ENCODE data around the gene PATJ. TPM values are rescaled to one million over a fixed set of nuclear protein-coding genes. Genes with fewer than 3 reads are reported as not detected.
"Not testable (repeated sequence)": the region's sequence is repeated elsewhere in the genome, so short reads cannot be mapped to it uniquely, and the experiment has no call there.

The PATJ gene
- total RNA-seq, 1 experiment from 2014 or later, result 48.8 TPM

GRCh38 chr1:61844006-61844405 is 101.7 kb downstream of the PATJ start:
- no peak overlapping the region for H2AFZ ChIP-seq (ENCODE audit: low read depth, low read length, poor library complexity, severe bottlenecking)
- RAD21 ChIA-PET (ENCODE audit: low non-redundant PET in 1 of 2, low total read pairs in 2 of 2, uncharacterized antibody in 2 of 2, unreplicated experiment in 2 of 2), result no interaction called here
- TF ChIP-seq EZH2 (IDR thresholded peaks at IDR 0.05) (no peak), EZH2phosphoT487 (IDR thresholded peaks at IDR 0.05; ENCODE audit: borderline replicate concordance) (no peak), EGR1 (IDR thresholded peaks at IDR 0.05; ENCODE audit: low read depth) (no peak), ATF3 (IDR thresholded peaks at IDR 0.05) (no peak)
- H3K9me3 ChIP-seq (ENCODE audit: control insufficient read depth in 1 of 2, insufficient read depth in 1 of 2, low read depth in 1 of 2, low read length in 2 of 2), result no peaks in the 10 kb centered on the region
- intact Hi-C loops (cut with micrococcal nuclease), result loop anchor here (10.0 kb wide), 2 partner anchors 149 to 1689 kb away; no protein-coding TSS in a partner anchor
- no peaks in the 10 kb centered on the region for H3K9me2 ChIP-seq (ENCODE audit: insufficient read depth)
- H3K27ac ChIP-seq (ENCODE audit: low read depth, low read length), result no peak overlapping the region
- POLR2A ChIA-PET, result no interaction called here
- no peak overlapping the region for H3K4me2 ChIP-seq (ENCODE audit: low read length)
- DNase-seq (ENCODE audit: low read depth, low spot score), result no peak
- no peaks in the 10 kb centered on the region for H3K27me3 ChIP-seq (ENCODE audit: insufficient read depth, low read length)
- H4K20me1 ChIP-seq (ENCODE audit: insufficient read depth), result no peaks in the 10 kb centered on the region
- no peak for ATAC-seq
- no peaks in the 10 kb centered on the region for H3K79me2 ChIP-seq (ENCODE audit: insufficient read depth, low read length)
- H3K4me1 ChIP-seq (ENCODE audit: control insufficient read depth in 1 of 2, insufficient read depth in 2 of 2, low read length in 2 of 2), result peaks cover 17% of the 10 kb centered on the region in 2 experiments
- no peak overlapping the region for H3K4me3 ChIP-seq (replicated peaks in 1 of 2; ENCODE audit: low read depth in 1 of 2, low read length in 2 of 2)
- BruUV-seq (replicated peaks), result no TSS peak
- CTCF ChIA-PET, result no interaction called here
- H3K36me3 ChIP-seq (ENCODE audit: control insufficient read depth in 1 of 2, insufficient read depth in 2 of 2, low read length in 2 of 2), result 0 out of 4 replicates have a peak, but pooled peaks cover 0 to 1% of the 10 kb centered on the region in 2 experiments
- H3K9ac ChIP-seq (ENCODE audit: low read length), result no peak overlapping the region

- H2AFZ ChIP-seq (ENCODE audit: low read depth, low read length, poor library complexity, severe bottlenecking); ATAC-seq; H3K79me2 ChIP-seq (ENCODE audit: insufficient read depth, low read length); H4K20me1 ChIP-seq (ENCODE audit: insufficient read depth); H3K9me3 ChIP-seq (ENCODE audit: control insufficient read depth in 1 of 2, insufficient read depth in 1 of 2, low read depth in 1 of 2, low read length in 2 of 2); H3K36me3 ChIP-seq (ENCODE audit: control insufficient read depth in 1 of 2, insufficient read depth in 2 of 2, low read length in 2 of 2); CTCF ChIA-PET; H3K9ac ChIP-seq (ENCODE audit: low read length); H3K27me3 ChIP-seq (ENCODE audit: insufficient read depth, low read length); DNase-seq (ENCODE audit: low read depth, low spot score); RAD21 ChIA-PET (ENCODE audit: low non-redundant PET in 1 of 2, low total read pairs in 2 of 2, uncharacterized antibody in 2 of 2, unreplicated experiment in 2 of 2); H3K4me3 ChIP-seq (replicated peaks in 1 of 2; ENCODE audit: low read depth in 1 of 2, low read length in 2 of 2); H3K27ac ChIP-seq (ENCODE audit: low read depth, low read length); POLR2A ChIA-PET; H3K9me2 ChIP-seq (ENCODE audit: insufficient read depth); BruUV-seq (replicated peaks); H3K4me2 ChIP-seq (ENCODE audit: low read length): not testable (repeated sequence)
- H3K4me1 ChIP-seq (ENCODE audit: control insufficient read depth in 1 of 2, insufficient read depth in 2 of 2, low read length in 2 of 2), result peaks cover 10% of the 10 kb centered on the region in 2 experiments
- intact Hi-C loops (cut with micrococcal nuclease), result loop anchor here (10.0 kb wide), 2 partner anchors 150 to 1690 kb away; no protein-coding TSS in a partner anchor
Observed at GRCh38 chr1:61844664-61845063, 102.4 kb downstream of the PATJ start.
